GM18868 (cell line): ENCODE results near the gene STRIP2.
A peak's percentile ranks its signal among the peaks of the same experiment; 100 is the strongest.

ENCODE experiments used
- ATAC-seq: cut with Tn5 transposase; IDR thresholded peaks from one replicate; pipeline ENCODE4 v1.9.1; 2021; ENCODE audit warnings: mild to moderate bottlenecking, moderate library complexity; ENCODE audit not compliant: unreplicated experiment

The STRIP2 gene

DNA sequence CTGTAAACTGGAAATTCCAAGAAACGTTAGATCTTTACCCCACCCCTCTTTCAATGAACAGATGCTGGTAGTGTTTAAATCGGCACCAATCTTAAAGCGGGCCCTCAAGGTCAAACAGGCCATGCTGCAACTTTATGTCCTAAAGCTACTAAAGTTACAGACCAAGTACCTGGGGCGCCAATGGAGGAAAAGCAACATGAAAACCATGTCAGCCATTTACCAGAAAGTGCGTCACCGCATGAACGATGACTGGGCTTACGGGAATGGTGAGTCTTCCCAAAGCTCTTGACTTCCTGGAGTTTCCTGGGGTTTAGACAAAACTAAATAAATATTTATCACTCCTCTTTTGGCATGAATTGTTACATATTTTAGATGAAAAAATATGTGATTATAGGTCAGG lies 48.5 kb downstream of the STRIP2 start:
- no peak for ATAC-seq

- ATAC-seq: no peak
Measured at GRCh38 chr7:129489491-129489890, 55.3 kb downstream of the STRIP2 start.

DNA sequence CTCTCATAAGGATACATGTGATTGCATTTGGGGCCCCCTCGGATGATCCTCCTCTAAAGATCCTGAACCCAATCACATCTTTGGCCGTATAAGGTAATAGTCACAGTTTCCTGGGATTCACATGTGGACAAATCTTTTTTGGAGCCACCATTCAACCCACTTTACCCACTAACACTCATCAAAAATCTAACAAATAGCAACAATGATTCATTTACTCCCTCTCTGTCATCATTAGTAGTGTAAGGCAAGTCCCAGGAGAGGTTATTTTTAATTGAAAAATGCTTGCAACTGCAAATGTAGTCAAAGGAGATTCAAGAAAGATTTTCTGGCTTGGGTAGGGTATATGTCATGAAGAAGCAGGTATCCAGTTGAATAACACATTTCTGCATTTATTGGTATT lies 58.2 kb downstream of the STRIP2 start:
- ATAC-seq: no peak

DNA sequence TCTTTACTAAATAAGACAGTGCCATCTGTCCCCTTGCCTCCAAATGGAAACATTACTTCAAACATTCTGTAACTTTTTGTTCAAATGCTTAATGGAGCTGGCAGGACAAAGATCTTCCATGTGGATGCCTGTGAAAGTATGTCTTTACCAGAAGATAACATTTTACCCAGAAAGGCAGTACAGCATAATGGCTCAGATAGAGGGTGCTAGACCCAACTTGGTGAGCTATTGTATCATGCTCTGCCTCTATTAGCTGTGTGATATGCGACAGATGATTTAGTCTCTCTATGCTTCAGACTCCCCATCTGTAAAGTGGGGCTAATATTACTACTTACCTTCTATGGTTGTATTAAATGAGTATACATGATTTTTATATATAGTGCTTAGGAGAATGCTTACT lies 59.3 kb downstream of the STRIP2 start:
- no peak for ATAC-seq

DNA sequence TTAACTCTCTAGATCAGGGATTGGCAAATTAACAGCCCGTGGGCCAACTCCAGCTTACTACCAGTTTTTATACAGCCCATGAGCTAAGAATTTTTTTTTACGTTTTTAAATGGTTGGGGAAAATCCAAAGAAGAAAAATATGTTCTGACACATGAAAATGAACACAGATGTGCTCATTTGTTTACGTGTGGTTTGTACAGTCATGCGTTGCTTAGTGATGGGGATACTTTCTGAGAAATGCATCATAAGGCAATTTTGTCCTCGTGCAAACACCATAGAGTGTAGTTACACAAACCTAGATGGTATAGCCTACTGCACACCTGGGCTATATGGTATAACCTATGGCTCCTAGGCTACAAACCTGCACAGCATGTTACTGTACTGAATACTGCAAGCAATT lies 59.8 kb downstream of the STRIP2 start:
- peak; percentile 87 for ATAC-seq

DNA sequence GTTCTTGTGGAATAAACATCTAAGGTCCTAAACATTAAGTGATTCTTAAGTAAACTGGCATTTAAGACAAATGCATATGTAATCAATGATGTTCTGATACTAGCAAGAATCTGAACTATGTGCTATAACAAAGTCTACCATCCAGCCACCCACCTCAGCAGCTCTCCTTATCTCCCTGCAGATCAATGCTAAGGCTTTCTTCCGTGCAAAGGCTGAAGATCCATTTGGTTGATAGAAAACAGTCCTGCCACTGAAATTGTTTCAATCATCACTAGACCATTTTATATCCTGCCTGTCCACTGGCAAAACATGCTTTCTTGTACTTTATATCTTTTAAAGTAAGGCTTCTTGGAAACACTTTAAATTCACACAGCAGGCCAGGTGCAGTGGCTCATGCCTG lies 61.8 kb downstream of the STRIP2 start:
- no peak for ATAC-seq

- no peak for ATAC-seq
Measured at GRCh38 chr7:129496653-129497052, 62.4 kb downstream of the STRIP2 start.

- ATAC-seq: no peak
Measured at GRCh38 chr7:129497156-129497555, 62.9 kb downstream of the STRIP2 start.

- no peak for ATAC-seq
Measured at GRCh38 chr7:129498021-129498420, 63.8 kb downstream of the STRIP2 start.

DNA sequence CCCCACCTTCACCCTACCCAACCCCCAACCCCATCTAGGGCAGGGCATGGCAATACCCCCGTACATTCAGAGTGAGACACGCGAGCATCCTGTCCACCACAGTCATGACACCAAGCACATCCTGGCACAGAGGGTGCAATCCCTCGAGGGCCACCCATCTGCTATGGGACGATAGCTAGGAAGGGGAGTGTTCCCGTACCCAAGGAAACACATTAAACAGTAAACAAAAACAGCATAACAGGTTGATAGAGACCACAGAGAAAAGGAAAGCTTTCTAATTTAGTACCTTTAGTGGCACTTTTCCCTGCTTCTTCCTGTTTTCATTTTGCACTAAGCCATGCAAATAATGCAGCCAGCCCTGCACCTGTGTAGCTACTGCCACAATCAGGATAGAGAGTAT lies 65.8 kb downstream of the STRIP2 start:
- ATAC-seq: no peak

- peak; percentile 92 for ATAC-seq
Measured at GRCh38 chr7:129501760-129502707, 67.8 kb downstream of the STRIP2 start, which contains the start of gene SMKR1. Gene SMKR1 (plus strand): TSS chr7:129502531. CDS start chr7:129502825, 294 bp downstream.

GRCh38 chr7:129502708-129503685 lies 68.8 kb downstream of the STRIP2 start:
- no peak for ATAC-seq

- no peak for ATAC-seq
Measured at GRCh38 chr7:129503725-129504124, 69.5 kb downstream of the STRIP2 start.

- ATAC-seq: no peak
Measured at GRCh38 chr7:129512192-129512591, 78.0 kb downstream of the STRIP2 start.

- no peak for ATAC-seq
Measured at GRCh38 chr7:129513546-129513945, 79.3 kb downstream of the STRIP2 start.

- no peak for ATAC-seq
Measured at GRCh38 chr7:129514683-129515082, 80.5 kb downstream of the STRIP2 start.

DNA sequence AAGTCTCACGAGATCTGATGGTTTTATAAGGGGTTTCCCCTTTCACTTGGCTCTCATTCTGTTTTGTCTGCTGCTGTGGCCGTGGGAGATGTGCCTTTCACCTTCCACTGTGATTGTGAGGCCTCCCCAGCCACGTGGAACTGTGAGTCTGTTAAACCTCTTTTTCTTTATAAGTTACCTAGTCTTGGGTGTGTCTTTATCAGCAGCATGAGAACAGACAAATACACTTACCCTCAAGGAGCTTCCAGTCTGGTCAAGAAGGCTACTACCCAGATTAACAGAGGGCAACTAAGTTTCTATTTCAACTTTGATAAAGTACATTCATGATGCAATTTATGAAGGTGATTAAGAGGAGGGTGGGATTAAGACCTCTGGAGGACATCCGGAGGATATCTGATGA lies 81.1 kb downstream of the STRIP2 start:
- ATAC-seq: no peak

DNA sequence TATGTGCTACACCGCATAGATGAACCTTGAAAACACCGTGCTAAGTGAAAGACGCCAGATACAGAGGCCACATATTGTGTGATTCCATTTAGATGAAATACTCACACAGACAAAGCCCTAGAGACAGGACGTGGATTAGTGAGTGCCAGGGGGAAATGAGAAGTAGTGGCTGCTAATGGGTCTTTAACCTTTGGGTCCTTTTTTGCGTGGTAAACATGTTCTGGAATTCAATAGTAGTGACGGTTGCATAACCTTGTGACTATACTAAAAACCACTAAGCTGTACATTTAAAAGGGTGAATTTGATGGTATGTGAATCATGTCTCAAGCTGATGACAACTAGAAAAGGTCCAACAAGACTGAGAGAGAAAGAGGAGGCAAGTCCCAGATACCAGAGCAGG lies 83.7 kb downstream of the STRIP2 start:
- ATAC-seq: no peak

- no peak for ATAC-seq
Measured at GRCh38 chr7:129519464-129519863, 85.2 kb downstream of the STRIP2 start.

GRCh38 chr7:129522088-129522970 lies 88.1 kb downstream of the STRIP2 start:
- ATAC-seq: no peak

DNA sequence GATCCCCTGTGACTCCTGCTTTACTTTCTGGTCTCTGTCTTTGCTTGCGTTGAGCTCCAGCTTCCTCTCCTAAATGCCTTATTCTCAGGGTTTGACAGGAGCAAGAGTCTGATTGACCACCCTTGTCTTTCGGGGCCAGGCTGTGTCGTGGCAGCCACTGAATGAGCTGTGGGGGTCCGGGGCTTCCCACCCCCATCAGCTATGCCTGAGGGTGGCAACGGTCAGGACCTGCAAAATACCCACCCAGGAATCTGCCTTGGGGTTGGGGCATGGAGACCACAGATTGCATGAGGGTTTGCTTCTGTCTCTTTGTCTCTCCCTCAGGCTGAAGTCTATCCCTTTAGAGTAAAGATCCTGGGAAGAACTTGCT lies 88.7 kb downstream of the STRIP2 start:
- no peak for ATAC-seq
